Daoy (cell line): ENCODE data around the gene ANO8. TPM values are rescaled to one million over a fixed set of nuclear protein-coding genes. Genes with fewer than 3 reads are reported as not detected.

ENCODE experiments used
- DNase-seq: peaks from one replicate; pipeline ENCODE4 v3.0.0-alpha.2; 2015; ENCODE audit warnings: low read depth
- total RNA-seq: library from RNA; depleted of rRNA; stranded (reverse); fragments of >200 nt; shearing (Covaris generic); gene quantifications from 2 replicates; pipeline ENCODE4 v1.2.3, GENCODE V29; 2014

ANO8 gene
- total RNA-seq, 1 experiment from 2014 or later, result 2.5 TPM

GRCh38 chr19:17329366-17330261, 5.0 kb downstream of the ANO8 start:
- DNase-seq, result no peak

- no peak for DNase-seq
Observed at GRCh38 chr19:17328517-17329365, 5.9 kb downstream of the ANO8 start.

- DNase-seq, result no peak
Observed at GRCh38 chr19:17327654-17328516, 6.8 kb downstream of the ANO8 start.

- no peak for DNase-seq
Observed at GRCh38 chr19:17327068-17327653, 7.5 kb downstream of the ANO8 start.

- no peak for DNase-seq
Observed at GRCh38 chr19:17326595-17326966, 8.1 kb downstream of the ANO8 start.

- no peak for DNase-seq
Observed at GRCh38 chr19:17325881-17326594, 8.6 kb downstream of the ANO8 start.

GRCh38 chr19:17325133-17325532, 9.5 kb downstream of the ANO8 start:
- DNase-seq, result no peak

- no peak for DNase-seq
Observed at GRCh38 chr19:17324357-17325114, 10.1 kb downstream of the ANO8 start.

GRCh38 chr19:17323964-17324332, 10.7 kb downstream of the ANO8 start:
- no peak for DNase-seq

GRCh38 chr19:17323300-17323963, 11.2 kb downstream of the ANO8 start:
- DNase-seq, result no peak

- no peak for DNase-seq
Observed at GRCh38 chr19:17322854-17323253, 11.8 kb downstream of the ANO8 start.

GRCh38 chr19:17321655-17322489, 12.8 kb downstream of the ANO8 start:
- DNase-seq, result no peak

- DNase-seq, result no peak
Observed at GRCh38 chr19:17320435-17320834, 14.2 kb downstream of the ANO8 start.

- DNase-seq, result no peak
Observed at GRCh38 chr19:17319473-17320238, 15.0 kb downstream of the ANO8 start.

- DNase-seq, result no peak
Observed at GRCh38 chr19:17318966-17319365, 15.7 kb downstream of the ANO8 start.

GRCh38 chr19:17314007-17314593, 20.6 kb downstream of the ANO8 start:
- DNase-seq, result no peak
